Stromal cell of bone marrow (primary cell): ENCODE measurements around the gene SLC12A1.
"Not testable (repeated sequence)": the region's sequence is repeated elsewhere in the genome, so short reads cannot be mapped to it uniquely, and the experiment has no call there.

Experiments
- DNase-seq: peaks from one replicate; pipeline ENCODE4 v3.0.0-alpha.2; 2012; ENCODE audit warnings: low read depth

SLC12A1 gene

DNA sequence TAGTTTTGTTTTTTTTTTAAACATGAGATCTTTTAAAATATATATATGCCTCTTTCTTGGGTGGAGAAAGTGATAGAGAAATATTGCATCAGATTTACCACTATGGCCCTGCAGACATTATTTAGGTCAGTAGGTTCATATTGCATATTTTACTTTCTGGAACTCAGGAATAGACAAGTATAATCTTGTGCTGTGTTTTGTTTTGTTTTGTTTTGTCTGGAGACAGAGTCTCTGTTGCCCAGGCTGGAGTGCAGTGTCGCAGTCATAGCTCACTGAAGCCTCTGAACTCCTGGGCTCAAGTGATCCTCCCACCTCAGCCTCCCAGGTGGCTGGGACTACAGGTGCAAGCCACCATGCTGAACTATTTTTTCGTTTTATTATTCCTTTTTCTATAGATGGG lies 103.6 kb downstream of the SLC12A1 start:
- no peak for DNase-seq

- no peak for DNase-seq
These were observed 107.1 kb downstream of the SLC12A1 start for GRCh38 chr15:48313216-48313615.

GRCh38 chr15:48315041-48315440 lies 108.9 kb downstream of the SLC12A1 start:
- no peak for DNase-seq

- no peak for DNase-seq
These were observed 111.1 kb downstream of the SLC12A1 start for GRCh38 chr15:48317221-48317620.

DNA sequence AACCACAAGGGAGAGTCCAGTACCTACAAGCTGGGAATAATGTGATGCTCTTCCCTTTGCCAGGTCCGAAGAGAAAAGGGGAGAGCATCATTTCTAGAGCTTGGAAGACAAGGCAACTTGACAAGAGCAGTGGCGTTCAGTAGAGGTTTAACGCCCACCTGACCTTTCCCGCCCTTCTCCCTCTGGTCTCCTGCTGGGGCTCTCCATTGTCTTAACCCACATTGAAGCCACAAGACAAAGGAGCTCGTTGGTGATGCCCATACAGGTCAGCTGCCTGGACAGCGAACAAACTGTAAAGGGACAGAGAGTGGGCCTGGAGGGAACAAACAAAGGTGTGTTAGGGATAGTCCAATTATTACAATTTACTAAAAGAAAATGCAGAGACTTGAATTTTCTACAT lies 112.0 kb downstream of the SLC12A1 start:
- no peak for DNase-seq

DNA sequence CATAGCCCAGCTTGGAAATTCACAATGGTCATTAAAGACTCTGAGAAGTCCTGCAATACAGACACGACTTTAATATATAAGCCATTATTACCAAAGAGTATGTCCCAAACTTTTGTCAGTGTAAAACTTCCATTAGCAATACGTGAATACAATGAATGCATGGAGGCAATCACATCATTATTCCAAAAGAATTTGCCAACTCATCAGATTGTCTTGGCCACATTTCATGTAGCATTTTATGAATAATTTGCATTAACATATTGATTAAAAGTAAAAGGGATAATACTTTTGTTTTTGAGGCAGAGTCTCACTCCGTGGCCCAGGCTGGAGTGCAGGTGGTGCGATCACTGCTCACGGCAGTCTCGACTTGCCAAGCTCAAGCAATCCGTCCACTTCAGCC lies 117.2 kb downstream of the SLC12A1 start:
- DNase-seq, result no peak

GRCh38 chr15:48324949-48325348 lies 118.8 kb downstream of the SLC12A1 start:
- no peak for DNase-seq

DNA sequence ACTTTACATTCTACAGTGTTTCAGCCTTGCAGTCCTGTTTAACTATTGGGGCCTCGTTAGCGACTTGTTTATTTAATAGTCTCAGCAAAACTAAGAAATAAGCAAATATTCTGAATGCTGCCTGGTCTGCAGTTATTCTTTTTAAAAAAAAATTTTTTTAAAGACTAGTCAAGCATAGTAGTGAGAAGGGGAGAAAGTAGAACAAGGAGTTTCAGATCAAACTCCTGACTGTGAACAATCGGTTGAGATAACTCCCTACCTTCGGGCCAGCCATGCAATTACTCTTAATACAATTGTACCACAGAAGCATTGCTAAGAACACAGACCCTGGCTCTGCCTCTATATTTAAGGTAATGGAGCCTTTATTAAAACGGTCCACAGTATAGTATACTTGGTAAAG lies 119.3 kb downstream of the SLC12A1 start:
- DNase-seq, result no peak

GRCh38 chr15:48326180-48326579 lies 120.1 kb downstream of the SLC12A1 start:
- DNase-seq, result not testable (repeated sequence)

DNA sequence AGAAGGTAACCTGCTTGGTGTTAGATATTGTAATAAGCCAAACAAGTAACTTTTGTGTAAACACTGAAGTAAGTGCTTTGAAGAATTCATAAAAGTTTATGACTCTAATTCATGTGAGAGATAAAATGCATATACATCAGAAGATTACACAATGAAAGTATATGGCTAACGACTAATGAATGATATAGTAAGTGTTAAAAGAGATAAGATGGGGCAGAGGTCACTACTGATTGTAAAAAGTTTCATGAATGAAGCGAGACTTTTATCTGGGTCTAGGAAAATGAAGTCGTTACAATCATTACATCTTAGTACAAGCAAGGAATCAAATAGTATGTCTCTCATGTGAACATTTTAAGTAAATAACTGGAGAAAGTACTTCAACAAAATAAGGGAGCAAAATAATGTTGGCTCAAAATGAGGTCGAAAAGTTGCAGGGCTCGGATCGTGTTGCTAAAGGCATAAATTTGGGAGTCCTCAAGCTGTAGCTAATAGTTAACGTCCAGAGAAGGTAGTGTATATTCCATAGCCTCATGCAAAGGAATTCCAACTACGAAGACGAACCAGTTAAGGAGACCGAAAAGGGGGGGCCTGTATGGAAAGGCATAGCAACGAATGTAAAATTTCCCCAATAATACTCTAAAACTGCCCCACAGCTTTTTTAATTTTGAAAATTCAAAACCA lies 124.1 kb downstream of the SLC12A1 start:
- no peak for DNase-seq

DNA sequence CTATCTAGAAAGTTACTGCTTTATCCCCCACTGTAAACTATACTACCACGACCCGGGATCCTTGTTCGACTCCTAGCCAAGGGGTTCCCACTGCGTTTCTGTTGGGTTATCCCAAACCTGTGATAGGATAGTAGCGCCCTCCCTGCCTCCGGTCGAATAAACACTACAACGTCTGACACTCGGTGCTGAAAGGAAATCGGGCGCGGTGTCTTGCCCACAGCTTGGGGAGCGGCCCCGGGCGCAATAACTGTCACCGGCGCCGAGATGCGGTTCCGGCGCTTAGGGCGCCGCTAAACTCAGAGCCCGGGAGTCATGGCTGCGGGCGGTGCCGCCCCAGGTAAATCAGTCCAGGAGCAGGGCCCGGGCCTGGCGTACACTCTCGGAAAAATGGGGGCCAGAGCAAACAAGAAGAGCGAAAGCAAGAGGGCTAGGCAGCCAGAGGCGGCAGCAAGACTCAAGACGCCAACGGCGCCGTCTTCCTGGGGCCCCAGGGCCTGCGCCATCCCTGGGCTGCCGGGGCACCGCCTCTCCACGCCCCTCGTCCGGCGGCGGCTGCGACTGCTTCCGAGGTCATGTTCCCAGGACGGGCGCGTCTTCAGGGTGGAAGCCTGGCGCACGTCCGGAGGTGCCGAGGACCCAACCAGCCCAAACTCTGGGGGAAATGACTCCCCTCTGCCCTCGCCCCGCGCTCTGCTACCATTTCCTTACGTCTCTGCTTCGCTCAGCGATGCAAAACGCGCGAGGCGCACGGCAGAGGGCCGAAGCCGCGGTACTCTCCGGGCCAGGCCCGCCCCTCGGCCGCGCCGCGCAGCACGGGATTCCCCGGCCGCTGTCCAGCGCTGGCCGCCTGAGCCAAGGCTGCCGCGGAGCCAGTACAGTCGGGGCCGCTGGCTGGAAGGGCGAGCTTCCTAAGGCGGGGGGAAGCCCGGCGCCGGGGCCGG lies 125.0 kb downstream of the SLC12A1 start, which contains the start of gene DUT:
TSS of gene DUT (plus strand) at position 575 of the 941 bp plus-strand sequence. CDS start at position 662, 87 bp downstream.
- DNase-seq, result peak; percentile 71

- peak; percentile 40 for DNase-seq
These were observed 125.9 kb downstream of the SLC12A1 start for GRCh38 chr15:48331796-48332641.

DNA sequence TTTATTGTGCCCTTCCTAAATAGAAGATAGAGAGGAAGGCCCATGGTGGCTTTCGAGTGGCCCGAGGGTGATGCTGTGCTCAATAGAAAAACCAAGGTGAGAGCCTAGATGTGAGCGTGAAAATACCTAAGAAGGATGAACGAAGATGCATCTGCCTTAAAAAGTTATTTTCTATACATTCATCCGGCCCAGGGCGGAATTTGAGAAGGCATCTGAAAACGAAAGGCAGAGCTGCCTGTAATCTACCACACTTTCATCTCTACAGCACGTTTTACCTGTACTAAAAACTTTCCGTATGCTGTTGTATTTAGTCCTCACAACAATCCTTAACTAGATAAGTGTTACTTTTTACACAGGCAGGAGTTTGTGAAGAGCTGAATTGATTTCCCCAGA lies 126.5 kb downstream of the SLC12A1 start:
- no peak for DNase-seq

DNA sequence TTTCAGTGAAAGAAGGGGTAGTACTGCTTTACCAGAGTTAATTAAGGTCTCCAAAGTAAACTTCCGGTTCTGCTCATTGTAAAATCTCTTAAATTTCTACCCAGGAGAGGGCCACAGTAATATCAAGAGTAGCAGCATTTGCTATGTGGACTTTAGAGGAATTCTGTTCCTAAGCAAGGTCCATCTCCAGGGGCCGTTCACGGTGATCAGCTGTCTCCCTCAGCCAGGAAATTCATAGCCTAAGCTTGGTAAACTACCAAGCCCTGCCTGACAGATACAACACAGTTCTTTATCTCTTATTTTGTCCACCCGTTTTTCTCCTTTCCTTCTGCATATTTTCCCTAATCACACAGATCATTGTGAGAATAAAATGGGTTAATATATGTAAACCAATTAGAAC lies 127.4 kb downstream of the SLC12A1 start:
- no peak for DNase-seq

- DNase-seq, result no peak
These were observed 128.2 kb downstream of the SLC12A1 start for GRCh38 chr15:48334260-48334659.

DNA sequence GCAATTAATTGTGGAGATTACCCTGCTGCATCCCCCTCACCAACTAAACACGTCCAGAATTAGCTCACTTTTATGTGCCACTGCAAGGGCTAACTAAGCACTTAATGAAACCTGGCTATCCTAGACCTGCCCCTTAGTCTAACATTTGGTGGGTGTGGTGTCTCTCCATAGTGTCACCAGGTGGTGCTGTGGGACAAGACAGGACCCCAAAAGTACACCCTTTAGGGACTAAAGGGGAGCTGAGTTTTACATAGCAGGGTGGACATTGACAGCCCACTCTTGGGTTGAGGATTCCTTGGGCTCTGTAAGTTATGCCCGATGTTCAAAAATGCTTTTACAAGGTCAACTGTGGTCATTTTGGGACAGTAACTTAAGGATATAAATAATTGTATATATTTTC lies 130.8 kb downstream of the SLC12A1 start:
- DNase-seq, result no peak

GRCh38 chr15:48337607-48338006 lies 131.5 kb downstream of the SLC12A1 start:
- no peak for DNase-seq

DNA sequence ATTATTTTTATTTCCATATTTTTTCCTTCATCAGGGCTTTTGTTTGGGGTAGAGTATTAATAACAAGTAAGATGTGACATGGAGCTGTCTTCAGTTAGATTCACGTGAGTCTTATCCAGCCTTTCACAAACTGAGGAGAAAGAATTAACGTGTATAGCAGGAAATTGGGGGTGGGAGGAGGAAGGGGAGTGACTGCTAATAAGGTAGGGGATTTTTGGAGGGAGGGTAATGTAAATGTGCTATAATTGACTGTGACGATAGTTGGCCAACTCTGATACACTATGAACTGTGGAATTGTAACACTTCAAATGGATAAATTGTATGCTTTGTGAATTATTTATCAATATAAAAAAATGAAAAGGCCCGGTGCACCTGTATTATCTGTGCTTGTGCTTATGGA lies 134.0 kb downstream of the SLC12A1 start:
- no peak for DNase-seq

DNA sequence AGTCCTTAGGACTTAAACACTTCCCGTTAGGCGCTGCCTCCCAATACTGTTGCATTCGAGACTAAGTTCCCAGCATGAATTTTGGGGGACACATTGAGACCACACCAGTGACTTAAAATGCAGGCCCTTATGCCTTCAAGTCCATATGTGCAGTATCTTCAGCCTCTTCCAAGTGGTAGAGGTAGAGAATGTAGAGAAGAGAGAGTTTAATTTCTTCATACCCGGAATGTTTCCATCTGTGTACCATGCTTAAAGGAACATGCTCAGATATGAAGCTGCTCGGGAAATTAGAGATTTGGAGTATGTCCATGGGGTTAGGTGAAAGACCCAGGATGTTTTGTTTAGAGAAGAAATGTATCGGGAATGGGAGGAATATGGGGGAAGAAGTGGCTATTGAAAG lies 137.8 kb downstream of the SLC12A1 start:
- DNase-seq, result no peak

- DNase-seq, result no peak
These were observed 139.4 kb downstream of the SLC12A1 start for GRCh38 chr15:48345516-48345915.

DNA sequence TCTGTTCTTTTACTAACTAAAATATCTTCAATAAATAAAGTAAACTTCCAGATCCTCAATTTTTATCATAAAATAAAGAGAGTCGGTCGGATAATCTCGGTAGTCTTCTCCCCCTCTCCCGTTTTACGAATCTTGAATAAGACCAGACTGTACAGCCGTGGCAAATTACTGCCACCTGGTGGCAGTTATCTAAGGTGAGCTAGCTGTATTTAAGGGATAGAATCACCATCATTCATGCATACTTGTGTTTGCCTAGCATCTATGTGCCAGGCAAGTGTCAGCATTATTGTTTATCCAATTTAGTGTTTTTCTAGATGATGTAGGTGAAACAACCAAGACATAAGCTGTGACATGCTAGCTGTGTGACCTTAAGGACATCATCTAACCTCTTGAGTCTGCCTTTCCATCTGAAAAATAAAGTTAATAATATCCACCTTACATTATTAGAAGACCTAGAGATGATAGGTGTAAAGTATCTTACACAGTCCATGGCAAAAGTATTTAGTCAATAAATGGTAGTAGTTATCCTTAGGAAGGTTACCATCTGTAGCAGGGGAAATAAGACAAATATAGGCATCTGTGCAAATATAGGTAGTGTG lies 146.5 kb downstream of the SLC12A1 start:
- no peak for DNase-seq
